Fibroblast of lung (primary cell): ENCODE measurements around the gene MTAP. TPM values are rescaled to one million over a fixed set of nuclear protein-coding genes. Genes with fewer than 3 reads are reported as not detected.
A peak's percentile ranks its signal among the peaks of the same experiment; 100 is the strongest.

Experiments used
- DNase-seq, 2 donors: peaks; one replicate each; pipeline versions ENCODE4 v3.0.0 to v3.0.0-alpha.2; 2010; ENCODE audit warnings: low read depth in 2 of 2
- H2AFZ ChIP-seq: 2 replicates; pipeline ENCODE4 v1.5.1; 2012; ENCODE audit warnings: low read length, control low read depth, inconsistent platforms
- H3K27ac ChIP-seq: 2 replicates; pipeline ENCODE4 v1.5.1; 2011; ENCODE audit warnings: low read length, control low read depth; ENCODE audit not compliant: insufficient read depth
- H3K27me3 ChIP-seq: 2 replicates; pipeline ENCODE4 v1.5.1; 2011; ENCODE audit warnings: mild to moderate bottlenecking, low read length; ENCODE audit not compliant: control insufficient read depth, insufficient read depth
- H3K36me3 ChIP-seq: 2 replicates; pipeline ENCODE4 v1.5.1; 2011; ENCODE audit warnings: low read length; ENCODE audit not compliant: control insufficient read depth, insufficient read depth
- H3K4me1 ChIP-seq: 2 replicates; pipeline ENCODE4 v1.5.1; 2011; ENCODE audit warnings: low read length; ENCODE audit not compliant: control insufficient read depth, insufficient read depth; ENCODE audit errors: extremely low read depth
- H3K4me2 ChIP-seq: 2 replicates; pipeline ENCODE4 v1.5.1; 2011; ENCODE audit warnings: low read length, control low read depth; ENCODE audit not compliant: insufficient read depth; ENCODE audit errors: extremely low read depth
- H3K4me3 ChIP-seq, 4 experiments: fragments of 200-600 bp in 1 of 4; sonication (generic) in 1 of 4; replicated peaks in 1 of 4; 2 replicates each; pipeline ENCODE4 v1.5.1; 2011 to 2016; ENCODE audit warnings: low read length in 4 of 4, low read depth in 3 of 4, mild to moderate bottlenecking in 3 of 4, control low read depth in 2 of 4, inconsistent platforms in 1 of 4, mixed read lengths in 1 of 4; ENCODE audit not compliant: insufficient read depth in 1 of 4; ENCODE audit errors: control extremely low read depth in 1 of 4
- H3K79me2 ChIP-seq: 2 replicates; pipeline ENCODE4 v1.5.1; 2012; ENCODE audit warnings: mild to moderate bottlenecking, low read length, inconsistent platforms; ENCODE audit not compliant: control insufficient read depth, insufficient read depth
- H3K9ac ChIP-seq: 2 replicates; pipeline ENCODE4 v1.5.1; 2011; ENCODE audit warnings: mild to moderate bottlenecking, low read length, control low read depth; ENCODE audit not compliant: insufficient read depth
- H3K9me3 ChIP-seq: 2 replicates; pipeline ENCODE4 v1.5.1; 2012; ENCODE audit warnings: low read depth, low read length; ENCODE audit not compliant: control insufficient read depth, insufficient read depth
- H4K20me1 ChIP-seq: 2 replicates; pipeline ENCODE4 v1.5.1; 2011; ENCODE audit warnings: low read length; ENCODE audit not compliant: control insufficient read depth, insufficient read depth; ENCODE audit errors: extremely low read depth
- EZH2 ChIP-seq: IDR thresholded peaks from 2 replicates; pipeline ENCODE4 v1.5.1; 2012; ENCODE audit warnings: low read length, control low read depth, mild to moderate bottlenecking; ENCODE audit errors: missing control alignments
- polyA plus RNA-seq, 2 donors: library from polyadenylated mRNA; depleted of rRNA in 1 of 2; stranded (reverse) in 1 of 2; unstranded in 1 of 2; fragments of >200 nt; gene quantifications; 2 replicates each; pipeline ENCODE4 v1.2.1, GENCODE V29; 2011 to 2012; ENCODE audit warnings: missing spikeins in 1 of 2
- total RNA-seq: library from RNA; depleted of rRNA; stranded (reverse); fragments of >200 nt; gene quantifications from 2 replicates; pipeline ENCODE4 v1.2.1, GENCODE V29; 2014
- TF ChIP-seq, protein P1 (sequence below), 2 donors: IDR thresholded peaks in 1 of 2; conservative IDR thresholded peaks in 1 of 2; 1 replicate in 1 of 2; 2 replicates in 1 of 2; pipeline ENCODE4 v1.5.1; 2011 to 2012; ENCODE audit warnings: low read length in 2 of 2, control low read depth in 1 of 2, inconsistent platforms in 1 of 2, low read depth in 1 of 2, mild to moderate bottlenecking in 1 of 2

MTAP gene
- total and polyA plus RNA-seq, 2 donors (not counting 1 experiment from before 2014, with no cell fraction given): 20.0 to 27.6 TPM

DNA sequence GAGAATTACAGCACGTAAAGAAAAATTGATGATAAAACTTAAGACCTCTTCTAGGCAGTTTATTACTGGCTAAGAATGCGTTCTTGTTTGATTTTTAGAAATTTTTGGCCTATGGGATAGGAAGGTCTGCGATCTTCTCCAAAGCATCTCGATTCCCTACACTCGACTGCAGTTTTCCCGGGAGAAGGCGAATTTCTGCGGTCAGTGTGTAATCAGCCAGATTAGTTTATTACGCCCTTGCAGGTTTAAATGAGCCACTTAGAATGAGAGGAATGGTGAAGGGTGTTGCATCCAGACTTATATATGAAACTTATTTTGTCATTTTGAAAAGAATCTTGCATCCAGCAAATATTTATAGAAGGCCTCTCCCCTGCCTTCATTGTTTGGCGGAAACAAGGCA is 1.2 kb downstream of the MTAP start:
- no peak overlapping the region for H2AFZ ChIP-seq
- peak in 1 of 2 donors; percentile 57 for DNase-seq
- H3K36me3 ChIP-seq: no peaks in the 10 kb centered on the region
- H3K9me3 ChIP-seq: no peaks in the 10 kb centered on the region
- H3K27me3 ChIP-seq: no peaks in the 10 kb centered on the region
- H3K79me2 ChIP-seq: peaks cover 65% of the 10 kb centered on the region
- H3K4me3 ChIP-seq: peak overlapping the region; percentile 79 to 91 (median 82)
- no peak for TF ChIP-seq EZH2
- TF ChIP-seq, protein P1, sequence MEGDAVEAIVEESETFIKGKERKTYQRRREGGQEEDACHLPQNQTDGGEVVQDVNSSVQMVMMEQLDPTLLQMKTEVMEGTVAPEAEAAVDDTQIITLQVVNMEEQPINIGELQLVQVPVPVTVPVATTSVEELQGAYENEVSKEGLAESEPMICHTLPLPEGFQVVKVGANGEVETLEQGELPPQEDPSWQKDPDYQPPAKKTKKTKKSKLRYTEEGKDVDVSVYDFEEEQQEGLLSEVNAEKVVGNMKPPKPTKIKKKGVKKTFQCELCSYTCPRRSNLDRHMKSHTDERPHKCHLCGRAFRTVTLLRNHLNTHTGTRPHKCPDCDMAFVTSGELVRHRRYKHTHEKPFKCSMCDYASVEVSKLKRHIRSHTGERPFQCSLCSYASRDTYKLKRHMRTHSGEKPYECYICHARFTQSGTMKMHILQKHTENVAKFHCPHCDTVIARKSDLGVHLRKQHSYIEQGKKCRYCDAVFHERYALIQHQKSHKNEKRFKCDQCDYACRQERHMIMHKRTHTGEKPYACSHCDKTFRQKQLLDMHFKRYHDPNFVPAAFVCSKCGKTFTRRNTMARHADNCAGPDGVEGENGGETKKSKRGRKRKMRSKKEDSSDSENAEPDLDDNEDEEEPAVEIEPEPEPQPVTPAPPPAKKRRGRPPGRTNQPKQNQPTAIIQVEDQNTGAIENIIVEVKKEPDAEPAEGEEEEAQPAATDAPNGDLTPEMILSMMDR (conservative IDR thresholded peaks at IDR 0.05 in 1 of 2, IDR thresholded peaks at IDR 0.05 in 1 of 2; ENCODE audit: low read depth in 1 of 2, low read length in 2 of 2): no peak
- no peaks in the 10 kb centered on the region for H4K20me1 ChIP-seq
- H3K27ac ChIP-seq: peak overlapping the region; percentile 88
- H3K4me1 ChIP-seq: peaks cover 8% of the 10 kb centered on the region
- peak overlapping the region; percentile 94 for H3K4me2 ChIP-seq
- H3K9ac ChIP-seq: peak overlapping the region; percentile 26

GRCh38 chr9:21804331-21804730 is 1.9 kb downstream of the MTAP start:
- Histone ChIP-seq H3K27me3 (no peaks in the 10 kb centered on the region), H3K9me3 (no peaks in the 10 kb centered on the region), H3K4me3 (peak overlapping the region; percentile 79 to 91 (median 82)), H3K27ac (no peak overlapping the region), H3K36me3 (no peaks in the 10 kb centered on the region), H3K79me2 (peaks cover 68% of the 10 kb centered on the region), H3K9ac (no peak overlapping the region), H2AFZ (no peak overlapping the region), H4K20me1 (no peaks in the 10 kb centered on the region), H3K4me1 (peaks cover 8% of the 10 kb centered on the region), H3K4me2 (peak overlapping the region; percentile 94)
- no peak for DNase-seq
- no peak for TF ChIP-seq EZH2
- TF ChIP-seq, protein P1 (conservative IDR thresholded peaks at IDR 0.05 in 1 of 2, IDR thresholded peaks at IDR 0.05 in 1 of 2; ENCODE audit: low read depth in 1 of 2, low read length in 2 of 2): no peak

DNA sequence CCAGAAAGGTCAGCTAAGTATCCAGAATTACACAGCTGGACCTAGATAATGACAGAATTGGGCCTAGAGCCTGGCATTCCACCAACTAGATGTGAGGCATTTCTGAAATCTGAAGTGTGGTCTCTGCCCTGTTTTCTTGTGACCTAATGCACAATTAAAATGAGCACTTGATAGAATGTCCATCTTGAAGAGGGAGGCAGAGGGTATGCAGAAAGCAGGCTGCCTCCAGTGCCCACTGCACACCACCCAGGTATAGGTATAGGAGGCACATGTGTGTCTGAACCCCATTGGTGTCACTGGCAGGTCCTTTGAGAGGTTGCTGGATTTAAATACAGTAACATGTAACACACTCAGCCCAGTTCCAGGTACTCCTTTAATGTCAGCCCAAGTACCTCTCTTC is 2.4 kb downstream of the MTAP start:
- DNase-seq: no peak

More for the DNA sequence above, 2.4 kb downstream of the MTAP start:
- Histone ChIP-seq H3K36me3 (no peaks in the 10 kb centered on the region), H3K4me3 (peak overlapping the region in 1 of 4 experiments; percentile 79), H3K9me3 (no peaks in the 10 kb centered on the region), H3K4me1 (peaks cover 8% of the 10 kb centered on the region), H3K27ac (no peak overlapping the region), H3K4me2 (peak overlapping the region; percentile 94), H3K27me3 (no peaks in the 10 kb centered on the region), H2AFZ (no peak overlapping the region), H3K9ac (no peak overlapping the region), H3K79me2 (peaks cover 68% of the 10 kb centered on the region), H4K20me1 (no peaks in the 10 kb centered on the region)
- no peak for TF ChIP-seq EZH2
- TF ChIP-seq, protein P1 (conservative IDR thresholded peaks at IDR 0.05 in 1 of 2, IDR thresholded peaks at IDR 0.05 in 1 of 2; ENCODE audit: low read depth in 1 of 2, low read length in 2 of 2): no peak
